Left ventricle myocardium superior (tissue), 1 donor: Measurements from ENCODE around the gene ENTR1. TPM values are rescaled to one million over a fixed set of nuclear protein-coding genes. Genes with fewer than 3 reads are reported as not detected.

Source experiments
- ATAC-seq: fragments of 200-7000 bp; cut with Tn5 transposase; one replicate; pipeline ENCODE4 v1.9.1; 2020; ENCODE audit warnings: mild to moderate bottlenecking, moderate library complexity
- DNase-seq: peaks from one replicate; pipeline ENCODE4 v3.0.0-alpha.2; 2020
- intact Hi-C: fragments of 100-400 bp; cut with micrococcal nuclease; formaldehyde crosslinking; loops from one replicate; pipeline ENCODE4 v1.11.0; 2022
- total RNA-seq: library from RNA; stranded (reverse); fragmentation: NEBNext Ultra II Directional; extraction: Animal tissue kit (Norgen Biotek cat#: 25700); gene quantifications from one replicate; pipeline ENCODE4 v1.2.1, GENCODE V29; 2021
- donor health status: DM: no; HTN: yes; CAD: no; lungs with severe emphysema.

ENTR1 gene
- total RNA-seq, 1 donor from 2014 or later, result 23.3 TPM

DNA sequence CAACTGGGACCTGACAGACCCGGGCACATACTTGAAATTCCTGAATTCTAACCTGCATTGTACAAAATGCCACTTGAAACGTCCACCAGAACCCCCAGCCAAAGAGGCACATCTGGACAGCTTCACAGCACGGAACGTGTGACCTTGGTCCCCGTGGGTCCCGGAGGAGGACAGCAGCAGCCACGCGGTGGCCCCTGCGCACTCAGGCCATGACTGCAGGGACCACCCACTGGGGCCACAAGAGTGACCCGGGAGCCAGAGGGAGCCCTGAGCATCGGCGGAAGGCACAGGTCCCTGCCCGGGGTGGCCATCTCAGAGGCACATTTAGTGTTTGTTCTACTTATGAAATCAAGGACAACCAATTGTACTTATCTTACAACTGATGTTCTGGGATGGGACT is 8.3 kb downstream of the ENTR1 start:
- ATAC-seq, result no peak
- no peak for DNase-seq
- intact Hi-C loops, result no loop called here

- intact Hi-C loops, result no loop called here
- ATAC-seq (no peak), DNase-seq (no peak)
Observed at GRCh38 chr9:136401173-136401922, 9.1 kb downstream of the ENTR1 start.

DNA sequence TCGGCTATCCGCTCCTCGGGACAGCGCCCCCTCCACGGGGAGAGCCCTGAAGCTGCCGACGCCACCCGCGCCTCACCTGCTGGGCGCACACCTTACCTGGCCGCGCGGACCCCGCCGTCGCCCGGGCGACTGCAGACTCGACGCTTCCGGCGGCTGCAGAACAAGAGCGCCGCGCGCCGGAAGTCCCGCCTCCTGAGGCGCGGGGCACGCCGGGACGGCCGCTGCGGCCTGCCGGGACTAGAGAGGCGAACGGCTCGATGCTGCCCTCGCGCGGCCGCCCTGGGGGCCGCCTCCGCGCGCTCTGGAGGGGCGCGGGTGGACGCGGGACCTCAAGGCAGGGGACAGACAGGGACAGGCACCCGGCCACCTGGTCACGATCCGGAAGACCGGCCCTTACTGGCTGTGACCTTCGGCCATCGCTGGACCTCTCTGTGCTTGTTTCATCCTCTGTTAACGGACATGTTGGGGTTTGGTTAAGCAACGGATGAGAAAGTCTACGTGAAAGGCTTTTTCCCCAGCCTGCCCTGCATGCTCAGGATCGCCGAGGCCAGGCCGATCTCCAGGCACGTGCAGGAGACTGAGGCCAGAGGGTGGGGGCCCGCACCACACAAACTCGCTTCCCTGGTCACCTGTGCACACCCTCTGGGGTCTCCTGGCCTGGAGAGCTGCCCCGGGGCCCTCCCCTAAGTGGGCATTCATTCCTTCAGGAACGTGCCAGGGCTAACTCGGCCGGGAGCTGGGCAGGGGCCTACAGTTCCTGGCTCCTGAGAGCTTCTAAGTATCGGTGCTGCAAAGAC is 10.2 kb downstream of the ENTR1 start, which contains the start of gene SNAPC4:
SNAPC4 (minus strand) TSS at position 133 of the 797 bp plus-strand sequence. CDS start 1,742 bp downstream, outside the sequence.
- DNase-seq, result peak; percentile 95
- intact Hi-C loops, result no loop called here
- peak; percentile 94 for ATAC-seq

DNA sequence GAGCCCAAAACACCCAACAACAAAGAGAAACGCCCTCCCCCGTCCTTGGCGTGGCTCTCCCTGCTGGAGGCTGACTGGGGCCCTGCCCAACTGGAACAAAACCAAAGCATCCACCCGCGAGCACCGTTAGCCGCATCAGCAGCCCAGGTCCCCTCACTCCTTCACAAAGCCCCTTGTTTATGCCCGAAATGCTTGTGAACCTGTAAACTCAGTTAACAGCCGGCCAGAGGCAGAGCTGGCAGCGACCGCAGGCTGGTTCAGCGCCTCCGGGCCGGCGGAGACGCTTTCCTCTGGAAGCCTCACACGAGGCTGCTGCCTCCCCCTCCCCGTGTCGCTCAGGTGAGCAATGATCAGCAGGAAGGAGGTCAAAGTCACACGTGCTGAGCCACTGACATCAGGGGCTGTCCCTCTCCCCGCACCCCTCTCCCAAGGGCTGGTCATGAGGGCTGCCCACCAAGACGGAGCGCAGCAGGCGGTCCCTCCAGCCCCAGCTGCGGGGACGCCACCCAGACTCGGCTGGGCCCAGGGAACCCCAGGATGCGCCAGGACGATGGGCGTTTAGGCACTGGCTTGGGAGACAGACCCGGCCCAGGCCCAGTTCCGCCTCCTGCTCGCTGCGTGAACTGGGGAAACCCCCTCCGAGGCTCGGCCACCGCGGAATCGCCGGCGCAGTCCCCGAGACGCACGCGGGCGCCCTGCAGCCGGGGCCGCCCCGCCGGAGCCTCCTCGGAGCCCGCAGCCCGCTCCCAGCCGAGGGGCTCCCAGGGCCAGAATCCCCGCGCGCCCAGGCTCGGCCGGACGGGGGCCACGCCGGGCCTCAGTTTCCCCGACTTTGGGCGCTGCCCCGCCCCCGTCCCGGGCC is 11.0 kb downstream of the ENTR1 start:
- DNase-seq, result no peak
- intact Hi-C loops, result no loop called here

DNA sequence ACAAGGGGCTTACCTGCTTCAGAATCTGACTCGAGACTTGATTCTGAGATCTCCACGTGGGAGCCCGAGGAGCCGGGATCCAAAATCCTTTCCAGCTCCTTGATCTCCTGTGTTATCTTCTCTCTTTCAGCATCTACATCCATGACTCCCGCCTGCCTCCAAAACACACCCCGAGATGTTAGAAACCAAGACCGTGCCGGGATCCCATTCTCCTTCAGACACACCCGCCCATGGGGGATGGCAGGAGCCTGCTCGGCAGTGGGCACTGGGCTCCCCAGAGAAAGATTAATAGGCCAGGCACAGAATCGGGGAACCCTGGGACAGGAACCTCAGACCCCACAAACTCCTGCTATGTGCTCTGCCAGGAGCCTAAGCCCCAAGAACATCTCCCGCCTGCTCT is 12.1 kb downstream of the ENTR1 start:
- ATAC-seq (no peak), DNase-seq (no peak)
- intact Hi-C loops, result no loop called here

More for the DNA sequence above, 11.0 kb downstream of the ENTR1 start:
- peak; percentile 6 for ATAC-seq

DNA sequence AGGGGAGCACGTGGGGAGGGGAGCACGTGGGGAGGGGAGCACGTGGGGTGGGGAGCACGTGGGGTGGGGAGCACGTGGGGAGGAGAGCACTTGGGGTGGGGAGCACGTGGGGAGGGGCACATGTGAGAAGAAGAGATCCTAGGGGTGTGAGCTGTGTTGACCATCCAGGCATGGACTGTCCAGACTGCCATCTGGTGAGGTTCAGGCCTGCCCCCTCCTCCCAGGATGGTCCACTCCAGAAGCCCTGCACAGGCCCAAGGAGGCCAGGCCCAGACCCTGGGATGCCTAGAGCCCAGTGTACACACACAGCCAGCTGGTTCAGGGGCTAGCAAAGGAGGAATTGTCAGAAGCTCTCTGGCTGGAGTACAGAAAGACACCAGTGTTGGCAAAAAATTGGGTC is 12.8 kb downstream of the ENTR1 start:
- ATAC-seq (no peak), DNase-seq (no peak)
- intact Hi-C loops, result no loop called here

- intact Hi-C loops, result no loop called here
- ATAC-seq (no peak), DNase-seq (no peak)
Observed at GRCh38 chr9:136396219-136396515, 14.2 kb downstream of the ENTR1 start.

- no peak for DNase-seq
- ATAC-seq, result no peak
- intact Hi-C loops, result no loop called here
Observed at GRCh38 chr9:136395345-136396218, 14.8 kb downstream of the ENTR1 start.

GRCh38 chr9:136395020-136395340 is 15.4 kb downstream of the ENTR1 start:
- DNase-seq (no peak), ATAC-seq (no peak)
- intact Hi-C loops, result no loop called here

DNA sequence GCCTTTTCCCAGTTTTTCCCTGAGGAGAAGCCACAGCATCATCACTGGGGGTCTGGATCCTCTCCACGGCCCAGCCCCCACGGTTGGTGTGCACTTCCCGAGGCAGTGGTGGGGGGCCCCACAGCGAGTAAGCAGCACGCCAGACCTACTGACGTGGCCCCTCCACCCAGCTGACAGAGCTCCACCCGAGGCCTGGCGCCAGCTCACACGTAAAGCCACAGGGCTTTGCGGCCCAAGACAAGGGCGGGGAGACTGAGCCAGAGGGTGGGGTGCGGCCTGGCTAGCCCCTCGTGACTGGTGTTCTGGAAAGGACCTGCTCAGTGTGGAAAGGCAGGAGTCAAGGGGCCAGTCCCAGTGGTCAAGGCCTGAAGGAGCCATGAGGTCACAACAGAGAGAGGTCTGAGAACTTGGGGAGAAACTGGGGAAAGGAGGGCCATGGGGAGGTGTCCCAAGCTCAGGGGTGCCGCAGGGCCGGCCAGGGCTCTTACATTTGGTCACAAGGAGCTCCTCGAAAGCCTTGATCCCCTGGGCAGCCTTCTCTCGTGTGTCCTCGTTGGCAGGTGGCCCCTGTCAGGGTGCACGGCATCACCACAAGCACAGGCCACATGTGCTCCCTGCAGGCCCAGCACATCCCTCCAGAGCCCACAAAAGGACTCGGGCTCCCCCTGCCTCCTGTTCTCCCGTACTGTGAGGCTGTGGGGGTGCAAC is 15.9 kb downstream of the ENTR1 start:
- ATAC-seq (no peak), DNase-seq (no peak)
- intact Hi-C loops, result no loop called here

GRCh38 chr9:136393531-136393930 is 16.9 kb downstream of the ENTR1 start:
- no peak for ATAC-seq
- intact Hi-C loops, result no loop called here
- DNase-seq, result no peak

GRCh38 chr9:136392538-136393449 is 17.6 kb downstream of the ENTR1 start:
- DNase-seq (no peak), ATAC-seq (no peak)
- intact Hi-C loops, result no loop called here

DNA sequence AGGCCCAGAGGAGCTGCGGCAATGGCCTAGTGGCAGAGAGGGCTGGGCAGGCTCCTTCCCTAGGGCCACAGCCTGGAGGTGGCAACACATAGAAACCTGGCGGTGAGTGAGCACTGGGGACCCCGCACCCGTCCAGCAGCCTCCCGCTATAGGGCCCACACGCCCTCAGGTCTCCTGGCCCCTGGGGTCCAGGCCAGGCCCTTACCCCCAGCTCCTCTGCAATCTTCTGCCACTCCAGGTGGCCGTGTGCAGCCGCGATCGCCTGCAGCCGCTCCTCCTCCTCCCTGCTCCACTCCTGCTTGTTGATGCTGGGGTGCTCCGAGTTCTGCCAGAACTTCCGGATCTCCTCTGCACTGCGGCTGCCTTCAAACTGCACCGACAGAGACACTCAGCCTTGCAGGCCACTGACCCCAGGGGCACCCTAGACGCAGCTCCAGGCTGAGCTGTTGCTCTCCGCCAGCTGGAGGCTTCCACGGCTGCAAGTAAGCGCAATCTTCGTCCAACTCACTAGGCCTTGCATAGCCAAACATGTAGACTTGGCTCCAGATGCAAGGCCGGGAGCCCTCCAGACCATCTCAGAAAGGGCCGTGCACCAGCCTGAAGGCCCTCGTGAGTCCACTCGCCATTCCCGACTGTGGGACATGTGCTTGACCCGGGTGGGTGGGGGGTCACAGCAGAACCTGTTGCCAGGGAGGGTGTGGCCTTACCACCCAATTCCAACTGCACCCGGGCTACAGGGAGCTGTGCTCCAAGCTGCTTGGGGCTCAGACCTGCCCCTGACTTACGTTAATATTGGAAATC is 18.5 kb downstream of the ENTR1 start:
- ATAC-seq (no peak), DNase-seq (no peak)
- intact Hi-C loops, result no loop called here

- no peak for ATAC-seq
- DNase-seq, result no peak
- intact Hi-C loops, result no loop called here
Observed at GRCh38 chr9:136389396-136389795, 21.0 kb downstream of the ENTR1 start.

DNA sequence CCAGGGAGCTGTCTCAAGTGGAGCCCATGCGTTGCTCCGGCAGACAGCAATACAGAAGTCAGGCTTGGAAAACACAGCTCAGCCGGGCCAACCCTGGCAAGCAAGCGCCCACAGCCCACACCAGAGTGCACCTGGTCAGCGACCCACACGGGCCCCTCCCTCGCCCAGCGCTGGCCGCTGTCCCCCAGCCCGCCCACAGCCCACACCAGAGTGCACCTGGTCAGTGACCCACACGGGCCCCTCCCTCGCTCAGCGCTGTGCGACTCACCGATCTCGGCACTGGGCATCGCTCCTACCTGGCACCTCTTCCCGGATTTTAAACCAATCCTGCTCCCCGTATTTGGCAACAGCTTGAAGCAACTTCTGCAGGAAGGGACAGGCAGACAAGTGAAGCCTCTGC is 23.2 kb downstream of the ENTR1 start:
- ATAC-seq, result no peak
- intact Hi-C loops, result no loop called here
- DNase-seq, result no peak

GRCh38 chr9:136386018-136386417 is 24.4 kb downstream of the ENTR1 start:
- ATAC-seq (no peak), DNase-seq (no peak)
- intact Hi-C loops, result no loop called here

DNA sequence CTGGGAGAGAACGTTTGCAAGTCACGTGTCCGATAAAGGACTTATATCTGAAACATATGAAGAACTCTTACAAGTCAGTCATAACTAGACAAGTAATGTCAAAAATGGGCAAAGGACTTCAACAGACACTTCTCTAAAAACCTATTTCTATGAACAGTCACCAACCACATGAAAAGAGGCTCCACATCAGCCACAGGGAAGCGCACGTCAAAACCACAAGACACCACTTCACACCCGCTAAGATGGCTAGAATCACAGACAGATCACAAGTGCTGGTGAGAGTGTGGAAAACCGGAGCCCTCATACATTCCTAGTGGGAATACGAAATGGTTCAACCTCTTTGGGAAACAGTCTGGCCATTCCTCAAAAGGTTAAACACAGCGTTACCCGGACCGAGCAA is 25.4 kb downstream of the ENTR1 start:
- intact Hi-C loops, result no loop called here
- no peak for DNase-seq
- ATAC-seq, result no peak
